ENCODE measurements around the gene ZMIZ1. TPM values are rescaled to one million over a fixed set of nuclear protein-coding genes. Genes with fewer than 3 reads are reported as not detected.
A peak's percentile ranks its signal among the peaks of the same experiment; 100 is the strongest.

Gene ZMIZ1
- polyA plus RNA-seq, 1 experiment: 7.6 TPM

DNA sequence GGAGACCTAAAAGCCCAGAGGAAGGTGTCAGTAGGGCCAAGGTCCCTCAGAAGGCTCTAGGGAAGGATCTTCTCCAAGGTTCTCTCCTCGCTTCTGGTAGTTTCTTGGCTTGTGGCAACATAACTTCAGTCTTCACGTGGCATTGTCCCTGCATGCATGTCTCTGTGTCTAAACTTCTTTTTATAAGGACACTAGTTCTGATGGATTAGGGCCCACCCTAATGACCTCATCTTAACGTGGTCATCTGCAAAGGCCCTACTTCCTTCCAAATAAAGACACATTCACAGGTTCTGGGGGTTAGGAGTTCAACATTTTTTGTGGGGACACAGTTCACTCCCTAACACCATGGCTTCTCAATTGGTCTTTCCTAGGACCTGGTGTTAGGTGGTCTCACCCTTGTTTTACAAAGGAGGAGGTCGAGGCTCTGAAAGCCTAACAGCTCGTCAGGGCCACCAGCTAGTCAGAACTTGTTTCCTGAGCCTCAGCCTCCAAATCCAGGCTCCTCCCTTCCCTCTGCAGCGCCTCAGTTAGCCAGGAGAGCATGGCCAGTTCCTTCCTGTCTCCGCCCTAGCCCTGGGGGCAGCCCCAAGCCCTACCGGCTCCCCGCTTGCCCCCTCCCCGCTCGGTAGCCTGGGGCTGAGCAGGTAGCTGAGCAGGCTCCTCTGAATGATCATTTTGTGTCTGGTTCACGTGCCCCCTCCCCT lies 168.8 kb downstream of the ZMIZ1 start:
- no peaks in the 10 kb centered on the region for H3K27me3 ChIP-seq (ENCODE audit: control insufficient read depth, insufficient read depth, low read length)
- H3K9me3 ChIP-seq (ENCODE audit: control insufficient read depth, insufficient read depth, low read length): no peaks in the 10 kb centered on the region
- H3K27ac ChIP-seq (ENCODE audit: low read depth, low read length): peak overlapping the region; percentile 47
- no peak for TF ChIP-seq CTCF (IDR thresholded peaks at IDR 0.05; ENCODE audit: low read depth, low read length)
- DNase-seq (ENCODE audit: low read depth, low spot score): no peak
- POLR2A ChIA-PET: no interaction called here
- no peak overlapping the region for H3K4me3 ChIP-seq (ENCODE audit: low read depth, low read length)
- CTCF ChIA-PET: no interaction called here

DNA sequence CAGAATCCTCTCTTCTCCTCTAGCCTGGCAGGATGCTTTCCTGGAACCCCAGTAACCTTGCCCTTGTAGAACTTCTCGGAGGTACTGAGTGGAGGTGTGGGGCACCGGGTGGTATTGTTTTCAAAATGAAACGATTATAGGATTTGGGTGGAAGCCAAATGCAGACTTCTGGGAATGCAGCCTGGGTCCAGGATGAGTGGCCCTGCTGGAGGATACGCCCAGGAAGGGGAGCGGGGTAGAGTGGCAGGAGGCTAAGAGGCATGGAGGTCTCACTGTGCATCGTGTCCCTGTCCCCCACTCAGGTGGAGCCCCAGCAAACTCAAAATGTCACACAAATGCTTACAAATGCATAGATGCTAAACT lies 169.4 kb downstream of the ZMIZ1 start:
- CTCF ChIA-PET: interaction anchor here (0.6 kb wide), 1 partner anchor 27 kb away, joined by 10 read pairs; no protein-coding TSS in a partner anchor
- Histone ChIP-seq H3K4me3 (ENCODE audit: low read depth, low read length) (no peak overlapping the region), H3K27ac (ENCODE audit: low read depth, low read length) (peak overlapping the region; percentile 47), H3K27me3 (ENCODE audit: control insufficient read depth, insufficient read depth, low read length) (no peaks in the 10 kb centered on the region), H3K9me3 (ENCODE audit: control insufficient read depth, insufficient read depth, low read length) (no peaks in the 10 kb centered on the region)
- no peak for TF ChIP-seq CTCF (IDR thresholded peaks at IDR 0.05; ENCODE audit: low read depth, low read length)
- no peak for DNase-seq (ENCODE audit: low read depth, low spot score)
- POLR2A ChIA-PET: no interaction called here

DNA sequence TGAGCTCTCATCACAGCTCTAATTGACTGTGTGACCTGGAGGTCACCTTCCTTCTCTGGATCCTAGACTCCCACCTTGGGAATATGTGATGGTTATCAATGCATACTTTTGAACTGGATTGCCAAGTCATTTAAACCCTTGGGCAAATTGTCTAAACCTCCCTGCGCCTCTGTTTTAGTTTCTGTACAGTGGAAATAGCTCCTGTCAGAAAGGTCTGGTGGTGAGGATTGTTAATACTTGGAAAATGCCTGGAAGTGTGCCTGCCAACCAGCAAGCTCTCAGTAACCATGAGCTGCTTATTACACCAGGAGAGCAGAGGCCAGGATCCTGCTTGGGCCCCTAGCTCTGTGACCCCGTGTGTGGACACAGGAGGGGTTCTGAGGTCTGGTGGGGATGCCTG lies 169.8 kb downstream of the ZMIZ1 start:
- no peaks in the 10 kb centered on the region for H3K9me3 ChIP-seq (ENCODE audit: control insufficient read depth, insufficient read depth, low read length)
- no peak overlapping the region for H3K4me3 ChIP-seq (ENCODE audit: low read depth, low read length)
- no peaks in the 10 kb centered on the region for H3K27me3 ChIP-seq (ENCODE audit: control insufficient read depth, insufficient read depth, low read length)
- no peak for TF ChIP-seq CTCF (IDR thresholded peaks at IDR 0.05; ENCODE audit: low read depth, low read length)
- no peak for DNase-seq (ENCODE audit: low read depth, low spot score)
- CTCF ChIA-PET: interaction anchor here (0.6 kb wide), 1 partner anchor 27 kb away, joined by 10 read pairs; no protein-coding TSS in a partner anchor
- H3K27ac ChIP-seq (ENCODE audit: low read depth, low read length): peak overlapping the region; percentile 47
- POLR2A ChIA-PET: interaction anchor here (1.0 kb wide), 1 partner anchor 10 kb away, joined by 3 read pairs; no protein-coding TSS in a partner anchor

DNA sequence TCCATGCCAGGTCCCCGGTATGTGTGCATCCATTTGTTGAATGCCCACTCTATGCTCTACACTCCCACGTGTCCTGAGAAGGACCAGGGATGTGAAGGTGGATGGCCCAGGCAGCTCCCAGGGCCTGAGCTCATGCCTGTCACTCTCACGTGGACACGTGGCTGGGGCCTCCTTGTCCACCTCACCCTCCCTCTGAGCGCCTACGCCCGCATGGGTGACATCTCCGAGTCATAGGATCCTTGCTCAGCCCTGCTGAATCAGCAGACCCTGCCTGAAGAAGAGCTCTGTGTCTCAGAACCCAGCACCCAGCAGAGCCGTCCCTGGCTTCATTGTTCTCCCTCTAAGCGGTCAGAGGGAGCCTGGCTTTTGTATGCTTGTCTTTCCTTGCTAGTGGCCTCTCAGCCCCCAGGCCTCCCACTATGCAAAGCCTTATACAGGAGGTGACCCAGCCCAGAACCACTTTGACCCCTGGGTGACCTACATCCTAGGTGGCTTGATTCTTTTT lies 170.6 kb downstream of the ZMIZ1 start:
- no peaks in the 10 kb centered on the region for H3K27me3 ChIP-seq (ENCODE audit: control insufficient read depth, insufficient read depth, low read length)
- DNase-seq (ENCODE audit: low read depth, low spot score): no peak
- H3K4me3 ChIP-seq (ENCODE audit: low read depth, low read length): no peak overlapping the region
- H3K9me3 ChIP-seq (ENCODE audit: control insufficient read depth, insufficient read depth, low read length): no peaks in the 10 kb centered on the region
- H3K27ac ChIP-seq (ENCODE audit: low read depth, low read length): peak overlapping the region; percentile 47
- CTCF ChIA-PET: no interaction called here
- POLR2A ChIA-PET: interaction anchor here (0.9 to 1.0 kb wide), 2 partner anchors 11 to 20 kb away, joined by 3 read pairs; no protein-coding TSS in a partner anchor
- TF ChIP-seq CTCF (IDR thresholded peaks at IDR 0.05; ENCODE audit: low read depth, low read length): no peak

DNA sequence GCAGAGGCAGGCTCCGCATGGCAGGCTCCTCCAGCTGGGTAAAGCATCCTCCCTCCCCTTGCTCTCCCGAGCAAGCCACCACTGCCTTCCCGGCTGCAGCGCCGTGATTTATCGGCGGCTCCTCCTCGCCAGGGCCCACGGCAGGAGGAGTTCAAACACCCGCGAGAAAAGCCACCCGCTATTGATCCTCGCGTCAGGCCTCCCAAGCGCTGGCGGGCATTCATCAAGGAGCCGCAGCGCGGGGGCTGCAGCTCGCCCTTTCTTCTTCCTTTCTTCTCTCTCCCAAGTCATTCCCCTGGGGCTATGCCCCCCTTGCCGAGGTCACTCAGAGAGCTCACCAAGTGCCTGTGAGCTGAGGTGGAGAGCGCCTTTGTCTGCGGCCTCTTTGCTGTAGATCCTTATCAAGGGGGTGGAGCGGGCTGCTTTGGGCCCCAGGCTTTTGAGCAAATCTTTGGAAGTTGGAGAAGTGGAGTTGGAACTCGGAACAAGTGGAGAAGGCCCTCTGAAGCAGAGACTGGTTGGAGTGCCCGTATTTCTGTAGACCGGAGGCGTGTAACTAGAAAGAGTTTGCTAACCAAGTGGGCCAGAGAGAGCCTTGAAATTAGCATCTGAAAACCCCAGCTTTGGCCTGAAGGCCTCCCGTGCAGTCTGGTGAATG lies 171.3 kb downstream of the ZMIZ1 start:
- ChIA-PET CTCF (no interaction called here), POLR2A (interaction anchor here (0.9 kb wide), 1 partner anchor 21 kb away, joined by 3 read pairs; no protein-coding TSS in a partner anchor)
- no peak for DNase-seq (ENCODE audit: low read depth, low spot score)
- Histone ChIP-seq H3K4me3 (ENCODE audit: low read depth, low read length) (no peak overlapping the region), H3K27ac (ENCODE audit: low read depth, low read length) (peak overlapping the region; percentile 11), H3K27me3 (ENCODE audit: control insufficient read depth, insufficient read depth, low read length) (no peaks in the 10 kb centered on the region), H3K9me3 (ENCODE audit: control insufficient read depth, insufficient read depth, low read length) (no peaks in the 10 kb centered on the region)
- TF ChIP-seq CTCF (IDR thresholded peaks at IDR 0.05; ENCODE audit: low read depth, low read length): no peak
